Left cardiac atrium (tissue), 2 donors: ENCODE results near the gene PCDHGB7. TPM values are rescaled to one million over a fixed set of nuclear protein-coding genes. Genes with fewer than 3 reads are reported as not detected.

Source experiments
- total RNA-seq, 2 donors: library from RNA; stranded (reverse); fragmentation: NEBNext Ultra II Directional; extraction: Animal tissue kit (Norgen Biotek cat#: 25700); gene quantifications; one replicate each; pipeline ENCODE4 v1.2.1, GENCODE V29; 2021
- donor health status: DM: no; HTN: yes; CAD: no; lungs with severe emphysema.
- donor health status: DM: yes; HTN: yes; CAD: no.

The PCDHGB7 gene
- total RNA-seq, 2 donors from 2014 or later, result 7.6 to 8.8 TPM

Other genes with a start within 250 kb of the PCDHGB7 start
- 1 to 10 TPM; 1.0 to 1.7 TPM for gene PCDHB7, start 245.0 kb upstream of the PCDHGB7 start, total RNA-seq
- gene PCDHB8, start 239.9 kb upstream of the PCDHGB7 start, total RNA-seq, result 1 to 10 TPM; 2.6 to 6.1 TPM
- gene PCDHB16, start 235.3 kb upstream of the PCDHGB7 start, total RNA-seq, result 1 to 10 TPM; 2.6 to 3.1 TPM
- 1 to 10 TPM; 2.5 to 4.3 TPM for gene PCDHB9, start 230.5 kb upstream of the PCDHGB7 start, total RNA-seq
- gene PCDHB10, start 225.3 kb upstream of the PCDHGB7 start, total RNA-seq, result 1 to 10 TPM; 1.3 to 1.5 TPM
- 1 to 10 TPM; 1.8 to 3.3 TPM for gene PCDHB11, start 218.1 kb upstream of the PCDHGB7 start, total RNA-seq
- gene PCDHB12, start 209.0 kb upstream of the PCDHGB7 start, total RNA-seq, result 1 to 10 TPM; 2.4 to 2.6 TPM
- gene PCDHB13, start 203.8 kb upstream of the PCDHGB7 start, total RNA-seq, result 1 to 10 TPM; 3.5 to 5.3 TPM
- 1 to 10 TPM; 3.9 to 5.8 TPM for gene PCDHB14, start 194.3 kb upstream of the PCDHGB7 start, total RNA-seq
- 1 to 10 TPM; 4.5 to 5.7 TPM for gene PCDHB15, start 172.3 kb upstream of the PCDHGB7 start, total RNA-seq
- gene SLC25A2, start 113.6 kb upstream of the PCDHGB7 start, total RNA-seq, result not detected
- 10 to 100 TPM; 86.3 to 93.5 TPM for gene TAF7, start 96.9 kb upstream of the PCDHGB7 start, total RNA-seq
- 1 to 10 TPM; 1.4 to 1.8 TPM for gene PCDHGA1, start 87.2 kb upstream of the PCDHGB7 start, total RNA-seq
- 1 to 10 TPM; 4.5 to 7.3 TPM for gene PCDHGA2, start 78.9 kb upstream of the PCDHGB7 start, total RNA-seq
- 1 to 10 TPM; 5.0 to 5.8 TPM for gene PCDHGA3, start 73.8 kb upstream of the PCDHGB7 start, total RNA-seq
- gene PCDHGB1, start 67.6 kb upstream of the PCDHGB7 start, total RNA-seq, result 1 to 10 TPM; 3.0 to 3.2 TPM
- 1 to 10 TPM; 4.0 to 4.3 TPM for gene PCDHGA4, start 62.7 kb upstream of the PCDHGB7 start, total RNA-seq
- gene PCDHGB2, start 57.7 kb upstream of the PCDHGB7 start, total RNA-seq, result 1 to 10 TPM; 4.0 to 5.4 TPM
- 1 to 10 TPM; 3.5 to 4.3 TPM for gene PCDHGA5, start 53.5 kb upstream of the PCDHGB7 start, total RNA-seq
- 1 to 10 TPM; 3.9 to 4.6 TPM for gene PCDHGB3, start 47.4 kb upstream of the PCDHGB7 start, total RNA-seq
- gene PCDHGA6, start 43.8 kb upstream of the PCDHGB7 start, total RNA-seq, result 1 to 10 TPM; 3.7 to 4.4 TPM
- gene PCDHGA7, start 34.9 kb upstream of the PCDHGB7 start, total RNA-seq, result 1 to 10 TPM; 3.2 to 3.5 TPM
- gene PCDHGB4, start 30.0 kb upstream of the PCDHGB7 start, total RNA-seq, result 1 to 10 TPM; 4.4 to 4.5 TPM
- gene PCDHGA8, start 25.0 kb upstream of the PCDHGB7 start, total RNA-seq, result 1 to 10 TPM; 2.9 to 3.7 TPM
- 1 to 10 TPM; 6.4 to 7.7 TPM for gene PCDHGB5, start 19.7 kb upstream of the PCDHGB7 start, total RNA-seq
- gene PCDHGA9, start 14.9 kb upstream of the PCDHGB7 start, total RNA-seq, result 1 to 10 TPM; 3.6 to 4.0 TPM
- 1 to 10 TPM; 4.9 to 5.2 TPM for gene PCDHGB6, start 9.7 kb upstream of the PCDHGB7 start, total RNA-seq
- gene PCDHGA10, start 4.7 kb upstream of the PCDHGB7 start, total RNA-seq, result 1 to 10 TPM; 3.3 to 4.6 TPM
- gene PCDHGA11, start 3.4 kb downstream of the PCDHGB7 start, total RNA-seq, result 1 to 10 TPM; 3.2 to 3.5 TPM
- gene PCDHGA12, start 12.8 kb downstream of the PCDHGB7 start, total RNA-seq, result 1 to 10 TPM; 4.5 to 6.5 TPM
- gene PCDHGC3, start 58.3 kb downstream of the PCDHGB7 start, total RNA-seq, result 10 to 100 TPM; 33.7 to 39.1 TPM
- gene PCDHGC4, start 67.4 kb downstream of the PCDHGB7 start, total RNA-seq, result 1 to 10 TPM; 1.4 to 1.7 TPM
- gene PCDHGC5, start 71.4 kb downstream of the PCDHGB7 start, total RNA-seq, result 1 to 10 TPM in 1 of 2 donors, under 1 TPM in 1; 0.97 to 1.7 TPM
- 10 to 100 TPM; 25.9 to 39.4 TPM for gene DIAPH1, start 201.3 kb downstream of the PCDHGB7 start, total RNA-seq
- 10 to 100 TPM; 21.1 to 29.8 TPM for gene HDAC3, start 219.2 kb downstream of the PCDHGB7 start, total RNA-seq
- gene RELL2, start 219.3 kb downstream of the PCDHGB7 start, total RNA-seq, result 1 to 10 TPM; 1.4 to 1.6 TPM
- gene FCHSD1, start 233.7 kb downstream of the PCDHGB7 start, total RNA-seq, result 1 to 10 TPM; 6.1 to 7.3 TPM